Neural cell (in vitro differentiated cells): ENCODE data around the gene HDGFL3.

Source experiments
- RAD21 ChIP-seq: fragments of 450-650 bp; conservative IDR thresholded peaks from 2 replicates; pipeline ENCODE4 v1.6.1; 2014; ENCODE audit warnings: antibody characterized with exemption, mild to moderate bottlenecking, moderate library complexity
- TAF1 ChIP-seq: IDR thresholded peaks from 2 replicates; pipeline ENCODE4 v1.6.1; 2012; ENCODE audit warnings: low read depth

GRCh38 chr15:83155942-83156341, 51.7 kb downstream of the HDGFL3 start:
- TF ChIP-seq TAF1 (no peak), RAD21 (no peak)
